Measurements from ENCODE around the gene PUS1. TPM values are rescaled to one million over a fixed set of nuclear protein-coding genes. Genes with fewer than 3 reads are reported as not detected.

The PUS1 gene
- total RNA-seq, 1 experiment from 2014 or later: 77.3 TPM

- ATAC-seq (no peak), DNase-seq (ENCODE audit: low read depth, low spot score) (no peak)
- CTCF ChIA-PET: no interaction called here
- POLR2A ChIA-PET: no interaction called here
- H3K27me3 ChIP-seq (ENCODE audit: insufficient read depth, low read length): no peaks in the 10 kb centered on the region
- H3K9ac ChIP-seq (ENCODE audit: low read length): no peak overlapping the region
- BruUV-seq (replicated peaks): no TSS peak
- H2AFZ ChIP-seq (ENCODE audit: low read depth, low read length, poor library complexity, severe bottlenecking): no peak overlapping the region
- H3K4me3 ChIP-seq (replicated peaks in 1 of 2; ENCODE audit: low read depth in 1 of 2, low read length in 2 of 2): no peak overlapping the region
- H4K20me1 ChIP-seq (ENCODE audit: insufficient read depth): no peaks in the 10 kb centered on the region
- H3K4me1 ChIP-seq (ENCODE audit: control insufficient read depth in 1 of 2, insufficient read depth in 2 of 2, low read length in 2 of 2): peaks cover 12 to 14% of the 10 kb centered on the region in 2 experiments
- H3K27ac ChIP-seq (ENCODE audit: low read depth, low read length): no peak overlapping the region
- no peaks in the 10 kb centered on the region for H3K79me2 ChIP-seq (ENCODE audit: insufficient read depth, low read length)
- H3K9me2 ChIP-seq (ENCODE audit: insufficient read depth): no peaks in the 10 kb centered on the region
- no peaks in the 10 kb centered on the region for H3K9me3 ChIP-seq (ENCODE audit: control insufficient read depth in 1 of 2, insufficient read depth in 1 of 2, low read depth in 1 of 2, low read length in 2 of 2)
- no peaks in the 10 kb centered on the region; a peak in 1 of 4 replicates for H3K36me3 ChIP-seq (ENCODE audit: control insufficient read depth in 1 of 2, insufficient read depth in 2 of 2, low read length in 2 of 2)
- H3K4me2 ChIP-seq (ENCODE audit: low read length): no peak overlapping the region
- RAD21 ChIA-PET (ENCODE audit: low non-redundant PET in 1 of 2, low total read pairs in 2 of 2, uncharacterized antibody in 2 of 2, unreplicated experiment in 2 of 2): no interaction called here
- TF ChIP-seq EGR1 (IDR thresholded peaks at IDR 0.05; ENCODE audit: low read depth) (no peak), CBX3 (IDR thresholded peaks at IDR 0.05; ENCODE audit: low read depth) (no peak), TCF7L2 (IDR thresholded peaks at IDR 0.05; ENCODE audit: borderline replicate concordance, extremely low read depth, insufficient read depth, insufficient read length) (no peak), SIN3A (IDR thresholded peaks at IDR 0.05; ENCODE audit: low read depth) (no peak), ZFX (IDR thresholded peaks at IDR 0.05) (no peak), MAX (IDR thresholded peaks at IDR 0.05) (no peak), ZBTB33 (IDR thresholded peaks at IDR 0.05; ENCODE audit: extremely low read depth, insufficient replicate concordance, low read length) (no peak), EZH2 (IDR thresholded peaks at IDR 0.05) (no peak)
- intact Hi-C loops (cut with micrococcal nuclease): no loop called here
Observed at GRCh38 chr12:131908092-131909080, 20.7 kb upstream of the PUS1 start.

Data from HCT116 (cell line).